Stimulated activated CD8-positive, alpha-beta memory T cell treated with anti-CD3 and anti-CD28 coated beads, Interleukin-7, amount 100 ng/mL, for 48 hours (primary cell): ENCODE data around the gene CYSTM1.

Experiments used
- DNase-seq, 2 donors: peaks; one replicate each; pipeline ENCODE4 v3.0.0-alpha.2; 2020; ENCODE audit warnings: low read depth in 1 of 2; ENCODE audit errors: extremely low read depth in 1 of 2

Gene CYSTM1

GRCh38 chr5:140174465-140175366 lies at the start of gene CYSTM1:
Gene CYSTM1 (plus strand): TSS chr5:140175188. CDS start chr5:140194466, 19,278 bp downstream.
- DNase-seq = peak; percentile 87 to 94

GRCh38 chr5:140125637-140126036 lies 49.4 kb upstream of the CYSTM1 start, which contains the start of gene IGIP:
Gene IGIP (plus strand): TSS chr5:140125937. CDS start chr5:140128477, 2,540 bp downstream.
- no peak for DNase-seq

- DNase-seq = no peak
Observed at GRCh38 chr5:140126315-140127012, 48.5 kb upstream of the CYSTM1 start.

GRCh38 chr5:140128376-140128775 lies 46.6 kb upstream of the CYSTM1 start:
- DNase-seq = no peak

GRCh38 chr5:140130949-140131733 lies 43.8 kb upstream of the CYSTM1 start:
- no peak for DNase-seq

- no peak for DNase-seq
Observed at GRCh38 chr5:140131967-140132409, 43.0 kb upstream of the CYSTM1 start.

- no peak for DNase-seq
Observed at GRCh38 chr5:140133514-140134167, 41.3 kb upstream of the CYSTM1 start.

GRCh38 chr5:140134277-140134935 lies 40.6 kb upstream of the CYSTM1 start:
- DNase-seq = no peak

GRCh38 chr5:140135127-140135526 lies 39.9 kb upstream of the CYSTM1 start:
- no peak for DNase-seq

GRCh38 chr5:140136624-140137023 lies 38.4 kb upstream of the CYSTM1 start:
- DNase-seq = no peak

GRCh38 chr5:140140435-140140834 lies 34.6 kb upstream of the CYSTM1 start:
- DNase-seq = no peak

- no peak for DNase-seq
Observed at GRCh38 chr5:140141241-140141640, 33.7 kb upstream of the CYSTM1 start.

- DNase-seq = no peak
Observed at GRCh38 chr5:140142246-140142645, 32.7 kb upstream of the CYSTM1 start.

GRCh38 chr5:140142856-140143255 lies 32.1 kb upstream of the CYSTM1 start:
- DNase-seq = no peak

GRCh38 chr5:140143521-140144258 lies 31.3 kb upstream of the CYSTM1 start:
- no peak for DNase-seq

GRCh38 chr5:140145256-140145655 lies 29.7 kb upstream of the CYSTM1 start:
- no peak for DNase-seq

GRCh38 chr5:140145818-140146522 lies 29.0 kb upstream of the CYSTM1 start:
- peak; percentile 15 to 20 for DNase-seq

GRCh38 chr5:140146523-140146842 lies 28.5 kb upstream of the CYSTM1 start:
- DNase-seq = no peak

- DNase-seq = no peak
Observed at GRCh38 chr5:140147460-140147859, 27.5 kb upstream of the CYSTM1 start.
